T-helper 17 cell (primary cell): ENCODE measurements around the gene LPP. TPM values are rescaled to one million over a fixed set of nuclear protein-coding genes. Genes with fewer than 3 reads are reported as not detected.
A peak's percentile ranks its signal among the peaks of the same experiment; 100 is the strongest.

ENCODE experiments used
- ATAC-seq: fragments of 150-1000 bp; cut with Tn5 transposase; 2 replicates; pipeline ENCODE4 v1.10.0; 2021; ENCODE audit warnings: mild to moderate bottlenecking, moderate library complexity
- DNase-seq, 3 donors: peaks; one replicate each; pipeline versions ENCODE4 v3.0.0 to v3.0.0-alpha.2; 2020 to 2021
- H3K9me3 ChIP-seq: one replicate; pipeline ENCODE4 v1.7.0; 2013; ENCODE audit warnings: low read length, mild to moderate bottlenecking; ENCODE audit not compliant: control insufficient read depth, poor library complexity, severe bottlenecking
- H3K27ac Mint-ChIP-seq: one replicate; pipeline ENCODE4 v1.8.0; 2022; ENCODE audit warnings: mild to moderate bottlenecking, moderate library complexity, mixed read lengths
- H3K27me3 Mint-ChIP-seq: one replicate; pipeline ENCODE4 v1.8.0; 2022; ENCODE audit warnings: mixed read lengths
- H3K36me3 Mint-ChIP-seq: one replicate; pipeline ENCODE4 v1.8.0; 2022; ENCODE audit warnings: low read depth, mixed read lengths
- H3K4me1 Mint-ChIP-seq: one replicate; pipeline ENCODE4 v1.8.0; 2022; ENCODE audit warnings: mild to moderate bottlenecking, mixed read lengths
- H3K4me3 Mint-ChIP-seq: one replicate; pipeline ENCODE4 v1.8.0; 2022; ENCODE audit warnings: mild to moderate bottlenecking, moderate library complexity, mixed read lengths
- total RNA-seq, 4 donors: library from RNA in 2 of 4; stranded (reverse) in 2 of 4; gene quantifications; one replicate each; pipeline ENCODE4 v1.2.3 and lab custom pipeline; 2022 to 2026

LPP gene
- total RNA-seq, result 10 to 100 TPM; 81.0 to 94.2 TPM
- total RNA-seq (lab: John Stamatoyannopoulos, UW), result 74.6 to 113 reads per million in 2 donors

- peak; percentile 92 for ATAC-seq
- H3K4me1 Mint-ChIP-seq, result peaks cover 56% of the 10 kb centered on the region
Measured at GRCh38 chr3:188154014-188154808, at the start of gene LPP. LPP (plus strand) TSS chr3:188154157; CDS start chr3:188406121, 251,964 bp downstream.

GRCh38 chr3:188106006-188106405 lies 48.0 kb upstream of the LPP start:
- H3K27me3 Mint-ChIP-seq, result peaks cover 7% of the 10 kb centered on the region
- no peak overlapping the region for H3K4me3 Mint-ChIP-seq
- H3K36me3 Mint-ChIP-seq, result no peaks in the 10 kb centered on the region
- DNase-seq (no peak), ATAC-seq (no peak)
- no peak overlapping the region for H3K27ac Mint-ChIP-seq
- no peaks in the 10 kb centered on the region for H3K9me3 ChIP-seq
- H3K4me1 Mint-ChIP-seq, result no peaks in the 10 kb centered on the region

More at GRCh38 chr3:188154014-188154808, at the start of gene LPP:
- Mint-ChIP-seq H3K27ac (peak within 1 kb of the TSS; percentile 94), H3K4me3 (peak within 1 kb of the TSS; percentile 96), H3K36me3 (peaks cover 3% of the 10 kb centered on the region), H3K27me3 (no peaks in the 10 kb centered on the region)
- DNase-seq, result peak; percentile 78 to 85 (median 82)
- H3K9me3 ChIP-seq, result no peaks in the 10 kb centered on the region

GRCh38 chr3:188106454-188106853 lies 47.5 kb upstream of the LPP start:
- peaks cover 7% of the 10 kb centered on the region for H3K27me3 Mint-ChIP-seq
- H3K36me3 Mint-ChIP-seq, result no peaks in the 10 kb centered on the region
- ATAC-seq, result no peak
- no peak overlapping the region for H3K4me3 Mint-ChIP-seq
- H3K27ac Mint-ChIP-seq, result no peak overlapping the region
- H3K4me1 Mint-ChIP-seq, result no peaks in the 10 kb centered on the region
- H3K9me3 ChIP-seq, result no peaks in the 10 kb centered on the region
- no peak for DNase-seq

- Mint-ChIP-seq H3K36me3 (no peaks in the 10 kb centered on the region), H3K27ac (no peak overlapping the region)
Measured at GRCh38 chr3:188106887-188107830, 46.8 kb upstream of the LPP start.

GRCh38 chr3:188108703-188109412 lies 45.1 kb upstream of the LPP start:
- ATAC-seq, result no peak
- Mint-ChIP-seq H3K27ac (no peak overlapping the region), H3K4me3 (no peak overlapping the region), H3K36me3 (no peaks in the 10 kb centered on the region), H3K27me3 (peaks cover 7% of the 10 kb centered on the region), H3K4me1 (peaks cover 3% of the 10 kb centered on the region)
- DNase-seq, result no peak
- H3K9me3 ChIP-seq, result no peaks in the 10 kb centered on the region

More at GRCh38 chr3:188106887-188107830, 46.8 kb upstream of the LPP start:
- no peak overlapping the region for H3K4me3 Mint-ChIP-seq
- no peaks in the 10 kb centered on the region for H3K9me3 ChIP-seq
- H3K27me3 Mint-ChIP-seq, result peaks cover 7% of the 10 kb centered on the region
- H3K4me1 Mint-ChIP-seq, result peaks cover 3% of the 10 kb centered on the region
- no peak for DNase-seq
- ATAC-seq, result no peak

GRCh38 chr3:188111002-188111584 lies 42.9 kb upstream of the LPP start:
- Mint-ChIP-seq H3K27me3 (peaks cover 7% of the 10 kb centered on the region), H3K27ac (no peak overlapping the region), H3K4me3 (no peak overlapping the region), H3K36me3 (no peaks in the 10 kb centered on the region), H3K4me1 (peaks cover 5% of the 10 kb centered on the region)
- DNase-seq (no peak), ATAC-seq (no peak)
- no peaks in the 10 kb centered on the region for H3K9me3 ChIP-seq

GRCh38 chr3:188113756-188114155 lies 40.2 kb upstream of the LPP start:
- no peak for DNase-seq
- no peaks in the 10 kb centered on the region for H3K9me3 ChIP-seq
- peaks cover 5% of the 10 kb centered on the region for H3K4me1 Mint-ChIP-seq
- no peak overlapping the region for H3K4me3 Mint-ChIP-seq
- H3K36me3 Mint-ChIP-seq, result no peaks in the 10 kb centered on the region
- no peaks in the 10 kb centered on the region for H3K27me3 Mint-ChIP-seq
- H3K27ac Mint-ChIP-seq, result no peak overlapping the region
- no peak for ATAC-seq

- Mint-ChIP-seq H3K27ac (no peak overlapping the region), H3K36me3 (peaks cover 2% of the 10 kb centered on the region), H3K4me1 (peaks cover 2% of the 10 kb centered on the region), H3K27me3 (peaks cover 8% of the 10 kb centered on the region), H3K4me3 (no peak overlapping the region)
- DNase-seq (no peak), ATAC-seq (no peak)
- H3K9me3 ChIP-seq, result no peaks in the 10 kb centered on the region
Measured at GRCh38 chr3:188119846-188120245, 34.1 kb upstream of the LPP start.

- DNase-seq, result no peak
- no peaks in the 10 kb centered on the region for H3K4me1 Mint-ChIP-seq
- ATAC-seq, result no peak
Measured at GRCh38 chr3:188122571-188123169, 31.3 kb upstream of the LPP start.

GRCh38 chr3:188123170-188123905 lies 30.6 kb upstream of the LPP start:
- peaks cover 2% of the 10 kb centered on the region for H3K36me3 Mint-ChIP-seq
- no peaks in the 10 kb centered on the region for H3K4me1 Mint-ChIP-seq
- H3K9me3 ChIP-seq, result no peaks in the 10 kb centered on the region
- H3K27ac Mint-ChIP-seq, result no peak overlapping the region
- no peak overlapping the region for H3K4me3 Mint-ChIP-seq
- DNase-seq (no peak), ATAC-seq (no peak)
- peaks cover 8% of the 10 kb centered on the region for H3K27me3 Mint-ChIP-seq

More at GRCh38 chr3:188122571-188123169, 31.3 kb upstream of the LPP start:
- no peak overlapping the region for H3K4me3 Mint-ChIP-seq
- H3K36me3 Mint-ChIP-seq, result peaks cover 2% of the 10 kb centered on the region
- peaks cover 8% of the 10 kb centered on the region for H3K27me3 Mint-ChIP-seq
- no peaks in the 10 kb centered on the region for H3K9me3 ChIP-seq
- no peak overlapping the region for H3K27ac Mint-ChIP-seq

- peaks cover 8% of the 10 kb centered on the region for H3K27me3 Mint-ChIP-seq
- H3K27ac Mint-ChIP-seq, result peak overlapping the region; percentile 43
Measured at GRCh38 chr3:188124184-188124583, 29.8 kb upstream of the LPP start.

GRCh38 chr3:188125076-188125475 lies 28.9 kb upstream of the LPP start:
- H3K4me1 Mint-ChIP-seq, result no peaks in the 10 kb centered on the region
- H3K4me3 Mint-ChIP-seq, result no peak overlapping the region
- H3K27ac Mint-ChIP-seq, result no peak overlapping the region
- DNase-seq (no peak), ATAC-seq (no peak)
- H3K36me3 Mint-ChIP-seq, result peaks cover 2% of the 10 kb centered on the region
- H3K27me3 Mint-ChIP-seq, result peaks cover under 1% of the 10 kb centered on the region
- no peaks in the 10 kb centered on the region for H3K9me3 ChIP-seq

More at GRCh38 chr3:188124184-188124583, 29.8 kb upstream of the LPP start:
- H3K9me3 ChIP-seq, result no peaks in the 10 kb centered on the region
- no peaks in the 10 kb centered on the region for H3K4me1 Mint-ChIP-seq
- H3K4me3 Mint-ChIP-seq, result no peak overlapping the region
- no peak for DNase-seq
- peaks cover 2% of the 10 kb centered on the region for H3K36me3 Mint-ChIP-seq
- ATAC-seq, result no peak
